ENCODE data around the gene TEAD4. TPM values are rescaled to one million over a fixed set of nuclear protein-coding genes. Genes with fewer than 3 reads are reported as not detected.

Gene TEAD4
- total and polyA plus RNA-seq, 9 donors, result 3.6 to 19.9 (median 6.7) TPM

DNA sequence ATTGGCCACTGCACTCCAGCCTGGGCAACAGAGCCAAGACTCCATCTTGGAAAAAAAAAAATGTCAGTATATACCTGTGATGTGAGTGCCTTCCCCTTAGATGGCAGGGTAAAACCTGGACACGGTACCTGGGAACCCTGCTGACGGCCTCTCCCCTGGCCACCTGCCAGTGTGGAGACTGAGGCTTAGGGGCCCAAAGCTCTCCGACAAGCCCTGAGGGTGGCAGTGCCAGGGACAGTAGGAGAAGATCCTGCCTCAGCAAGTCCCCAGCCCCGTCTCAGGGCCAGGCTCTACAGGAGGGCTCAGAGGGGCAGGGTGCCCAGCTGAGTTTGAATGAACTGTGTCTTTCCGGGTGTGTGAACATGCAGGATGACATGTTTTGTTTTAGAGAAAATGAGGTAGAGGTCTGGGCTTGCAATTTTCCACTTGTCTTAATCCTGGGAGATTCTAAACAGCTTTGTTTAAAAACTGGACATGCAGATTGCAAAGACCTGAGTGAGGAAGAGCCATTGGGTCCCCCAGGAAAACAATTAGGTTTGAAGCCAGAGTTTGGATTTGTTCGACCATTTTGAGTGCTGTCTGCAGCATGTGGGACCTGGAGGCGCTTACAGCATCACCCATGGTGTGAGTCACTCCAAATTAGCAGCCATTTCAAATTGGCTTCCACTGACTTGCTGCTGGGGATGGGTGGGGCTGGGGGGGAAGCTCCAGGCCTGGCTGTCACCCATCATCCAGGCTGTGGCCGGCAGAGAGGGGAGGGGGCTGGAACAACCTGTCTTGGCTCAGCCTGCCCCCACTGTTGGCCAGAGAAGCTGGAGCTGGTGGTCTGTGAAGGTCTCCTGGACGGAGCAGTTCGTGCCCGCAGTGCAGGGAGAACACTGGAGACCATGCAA is 128.8 kb downstream of the TEAD4 start:
- peaks cover 12% of the 10 kb centered on the region for H3K4me1 ChIP-seq (ENCODE audit: insufficient read depth)
- intact Hi-C loops (cut with DNase I), result no loop called here
- WGBS, 3 donors, result 83 to 85% (median 84%) methylated on average over 11 of the region's 11 CpGs

DNA sequence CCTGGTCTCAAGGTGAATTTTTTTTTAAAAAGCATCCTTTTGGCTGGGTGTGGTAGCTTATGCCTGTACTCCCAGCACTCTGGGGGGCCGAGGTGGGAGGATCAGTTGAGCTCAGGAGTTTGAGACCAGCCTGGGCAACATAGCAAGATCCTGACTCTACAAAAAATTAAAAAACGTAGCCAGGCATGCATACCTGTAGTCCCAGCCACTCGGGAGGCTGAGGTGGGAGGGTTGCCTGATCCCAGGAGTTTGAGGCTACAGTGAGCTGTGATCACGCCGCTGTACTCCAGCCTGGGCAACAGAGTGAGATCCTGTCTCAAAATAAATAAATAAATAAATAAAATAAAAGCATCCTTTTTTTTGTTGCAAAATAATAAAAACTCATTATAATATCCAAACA is 130.4 kb downstream of the TEAD4 start:
- no peaks in the 10 kb centered on the region for H3K36me3 ChIP-seq
- intact Hi-C loops (cut with DNase I), result no loop called here
- H3K27me3 ChIP-seq, result no peaks in the 10 kb centered on the region
- H3K4me3 ChIP-seq, result no peak overlapping the region
- no peak overlapping the region for H3K27ac ChIP-seq
- H3K4me1 ChIP-seq (ENCODE audit: insufficient read depth), result peaks cover 10% of the 10 kb centered on the region
- DNase-seq, result no peak
- TF ChIP-seq, protein P1, sequence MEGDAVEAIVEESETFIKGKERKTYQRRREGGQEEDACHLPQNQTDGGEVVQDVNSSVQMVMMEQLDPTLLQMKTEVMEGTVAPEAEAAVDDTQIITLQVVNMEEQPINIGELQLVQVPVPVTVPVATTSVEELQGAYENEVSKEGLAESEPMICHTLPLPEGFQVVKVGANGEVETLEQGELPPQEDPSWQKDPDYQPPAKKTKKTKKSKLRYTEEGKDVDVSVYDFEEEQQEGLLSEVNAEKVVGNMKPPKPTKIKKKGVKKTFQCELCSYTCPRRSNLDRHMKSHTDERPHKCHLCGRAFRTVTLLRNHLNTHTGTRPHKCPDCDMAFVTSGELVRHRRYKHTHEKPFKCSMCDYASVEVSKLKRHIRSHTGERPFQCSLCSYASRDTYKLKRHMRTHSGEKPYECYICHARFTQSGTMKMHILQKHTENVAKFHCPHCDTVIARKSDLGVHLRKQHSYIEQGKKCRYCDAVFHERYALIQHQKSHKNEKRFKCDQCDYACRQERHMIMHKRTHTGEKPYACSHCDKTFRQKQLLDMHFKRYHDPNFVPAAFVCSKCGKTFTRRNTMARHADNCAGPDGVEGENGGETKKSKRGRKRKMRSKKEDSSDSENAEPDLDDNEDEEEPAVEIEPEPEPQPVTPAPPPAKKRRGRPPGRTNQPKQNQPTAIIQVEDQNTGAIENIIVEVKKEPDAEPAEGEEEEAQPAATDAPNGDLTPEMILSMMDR (IDR thresholded peaks at IDR 0.05), result no peak
- no peak for TF ChIP-seq EP300 (IDR thresholded peaks at IDR 0.05)
- no peak for TF ChIP-seq POLR2A (IDR thresholded peaks at IDR 0.05)
- no peaks in the 10 kb centered on the region for H3K9me3 ChIP-seq
- WGBS, 3 donors, result 95 to 97% (median 95%) methylated on average over 5 of the region's 5 CpGs

More for the DNA sequence above, 128.8 kb downstream of the TEAD4 start:
- Histone ChIP-seq H3K4me3 (no peak overlapping the region), H3K36me3 (no peaks in the 10 kb centered on the region), H3K27me3 (no peaks in the 10 kb centered on the region), H3K27ac (no peak overlapping the region), H3K9me3 (no peaks in the 10 kb centered on the region)
- no peak for TF ChIP-seq POLR2A (IDR thresholded peaks at IDR 0.05)
- TF ChIP-seq, protein P1 (IDR thresholded peaks at IDR 0.05), result no peak
- TF ChIP-seq EP300 (IDR thresholded peaks at IDR 0.05), result no peak
- DNase-seq, result no peak

Small RNA genes lying within 50 kb of the gene (small RNA-seq; reads per million reads assigned to genes)
- gene RNU6-1315P, result not detected

Other genes with a start within 250 kb of the TEAD4 start
- gene FKBP4, start 164.4 kb upstream of the TEAD4 start, total RNA-seq, result 100 to 1,000 TPM in 1 of 7 donors, 10 to 100 TPM in 6; 26.7 to 109 (median 57.5) TPM
- 10 to 100 TPM; 25.1 to 96.1 TPM for gene FKBP4, start 164.4 kb upstream of the TEAD4 start, polyA plus RNA-seq
- gene ITFG2, start 146.7 kb upstream of the TEAD4 start, total RNA-seq, result 10 to 100 TPM; 25.4 to 57.3 (median 41.1) TPM
- gene ITFG2, start 146.7 kb upstream of the TEAD4 start, polyA plus RNA-seq, result 10 to 100 TPM; 33.6 to 66.0 TPM
- 10 to 100 TPM in 3 of 7 donors, 1 to 10 TPM in 3, under 1 TPM in 1; 0.83 to 15.1 (median 6.3) TPM for gene NRIP2, start 124.4 kb upstream of the TEAD4 start, total RNA-seq
- gene NRIP2, start 124.4 kb upstream of the TEAD4 start, polyA plus RNA-seq, result 10 to 100 TPM in 1 of 2 donors, 1 to 10 TPM in 1; 4.9 to 10.3 TPM
- not detected for gene TEX52, start 102.4 kb upstream of the TEAD4 start, total RNA-seq
- gene TEX52, start 102.4 kb upstream of the TEAD4 start, polyA plus RNA-seq, result not detected
- 1 to 10 TPM in 1 of 7 donors, under 1 TPM in 4, not detected in 2; 0.22 to 2.5 (median 0.36) TPM for gene FOXM1, start 82.2 kb upstream of the TEAD4 start, total RNA-seq
- gene FOXM1, start 82.2 kb upstream of the TEAD4 start, polyA plus RNA-seq, result 1 to 10 TPM in 1 of 2 donors, under 1 TPM in 1; 0.62 to 3.0 TPM
- gene RHNO1, start 82.2 kb upstream of the TEAD4 start, total RNA-seq, result 10 to 100 TPM; 10.1 to 21.9 (median 18.7) TPM
- 10 to 100 TPM; 17.3 to 26.1 TPM for gene RHNO1, start 82.2 kb upstream of the TEAD4 start, polyA plus RNA-seq
- gene TULP3, start 68.5 kb upstream of the TEAD4 start, total RNA-seq, result 10 to 100 TPM; 27.3 to 45.6 (median 42.1) TPM
- gene TULP3, start 68.5 kb upstream of the TEAD4 start, polyA plus RNA-seq, result 10 to 100 TPM; 32.4 to 58.6 TPM
- gene TSPAN9, start 118.0 kb downstream of the TEAD4 start, total RNA-seq, result 10 to 100 TPM; 24.9 to 72.3 (median 55.7) TPM
- gene TSPAN9, start 118.0 kb downstream of the TEAD4 start, polyA plus RNA-seq, result 10 to 100 TPM; 44.3 to 60.5 TPM